HepG2 (cell line): ENCODE results near the gene SIRT5. TPM values are rescaled to one million over a fixed set of nuclear protein-coding genes. Genes with fewer than 3 reads are reported as not detected.
A peak's percentile ranks its signal among the peaks of the same experiment; 100 is the strongest.

Experiments used
- BRF2 ChIP-seq: sonication (generic); formaldehyde crosslinking; IDR thresholded peaks from 2 replicates; pipeline ENCODE4 v1.8.1; 2022; ENCODE audit warnings: mild to moderate bottlenecking, missing genetic modification reagents
- CHD2 ChIP-seq: IDR thresholded peaks from 2 replicates; pipeline ENCODE4 v1.6.1; 2011; ENCODE audit warnings: low read depth, low read length, improper control_type of control experiment
- CSRNP1 ChIP-seq: sonication (generic); formaldehyde crosslinking; IDR thresholded peaks from 2 replicates; pipeline ENCODE4 v1.8.1; 2023; ENCODE audit warnings: mild to moderate bottlenecking, missing genetic modification reagents
- FOXO1 ChIP-seq: sonication (generic); formaldehyde crosslinking; IDR thresholded peaks from 2 replicates; pipeline ENCODE4 v1.4.0; 2020; ENCODE audit warnings: missing genetic modification reagents
- HMGXB3 ChIP-seq: sonication (generic); formaldehyde crosslinking; IDR thresholded peaks from 2 replicates; pipeline ENCODE4 v1.4.0; 2020; ENCODE audit warnings: missing genetic modification reagents, borderline replicate concordance
- IKZF4 ChIP-seq: sonication (generic); formaldehyde crosslinking; IDR thresholded peaks from 2 replicates; pipeline ENCODE4 v1.5.1; 2020; ENCODE audit warnings: borderline replicate concordance, mild to moderate bottlenecking, low read depth, missing genetic modification reagents; ENCODE audit errors: not compliant biosample characterization
- IRX3 ChIP-seq: sonication (generic); formaldehyde crosslinking; IDR thresholded peaks from 2 replicates; pipeline ENCODE4 v1.8.1; 2023; ENCODE audit warnings: mild to moderate bottlenecking, low read depth, missing genetic modification reagents, borderline replicate concordance
- NFYC ChIP-seq: IDR thresholded peaks from 2 replicates; pipeline ENCODE4 v1.6.1; 2016; ENCODE audit warnings: missing genetic modification reagents, missing compliant biosample characterization
- SIN3A ChIP-seq: IDR thresholded peaks from 2 replicates; pipeline ENCODE4 v1.6.1; 2011; ENCODE audit warnings: low read depth, mild to moderate bottlenecking, control low read depth, low read length, borderline replicate concordance
- ZC3H13 ChIP-seq: sonication (generic); formaldehyde crosslinking; IDR thresholded peaks from 2 replicates; pipeline ENCODE4 v1.8.1; 2023; ENCODE audit warnings: mild to moderate bottlenecking, missing genetic modification reagents, moderate library complexity
- ZNF142 ChIP-seq: sonication (generic); formaldehyde crosslinking; IDR thresholded peaks from 2 replicates; pipeline ENCODE4 v1.4.0; 2020; ENCODE audit warnings: missing genetic modification reagents
- ZNF512 ChIP-seq: sonication (generic); formaldehyde crosslinking; IDR thresholded peaks from 2 replicates; pipeline ENCODE4 v1.4.0; 2020; ENCODE audit warnings: mild to moderate bottlenecking, missing genetic modification reagents
- ZNF589 ChIP-seq: sonication (generic); formaldehyde crosslinking; conservative IDR thresholded peaks from 2 replicates; pipeline ENCODE4 v1.8.0; 2022; ENCODE audit warnings: mild to moderate bottlenecking, moderate library complexity, missing genetic modification reagents
- polyA plus RNA-seq, 8 experiments: library from polyadenylated mRNA; depleted of rRNA in 3 of 8; stranded (reverse) in 7 of 8; unstranded in 1 of 8; fragments of >200 nt; fragmentation: Illumina TruSeq in 4 of 8; extraction: Trizol in 4 of 8; gene quantifications; 2 replicates each; pipeline versions ENCODE4 v1.2.1 to v1.2.3, GENCODE V29; 2011 to 2016; ENCODE audit warnings: low read depth in 4 of 8, missing spikeins in 1 of 8, mixed read lengths in 1 of 8; ENCODE audit not compliant: insufficient read depth in 1 of 8
- total RNA-seq, 5 experiments: library from RNA; depleted of rRNA; stranded (reverse); fragments of >200 nt; fragmentation: Illumina TruSeq; extraction: Trizol; gene quantifications; 2 replicates each; pipeline ENCODE4 v1.2.3, GENCODE V29; 2016; ENCODE audit warnings: low read depth in 1 of 5

Gene SIRT5
- total and polyA plus RNA-seq, 2 of the 13 experiments (the other 11 are each of a cell fraction or from before 2014, with no cell fraction given), result 14.1 to 16.6 TPM

GRCh38 chr6:13574149-13574570 is 241 bp upstream of the SIRT5 start (continued):
- peak; percentile 15; the same call in 1 of the 2 replicates for TF ChIP-seq CSRNP1
- peak; percentile 29; the same call in 1 of the 2 replicates for TF ChIP-seq BRF2 (CRISPR knock-in tag)
- TF ChIP-seq ZNF142 (CRISPR knock-in tag), result no peak
- no peak for TF ChIP-seq HMGXB3
- TF ChIP-seq FOXO1 (CRISPR knock-in tag), result peak; percentile 28; the same call in 1 of the 2 replicates
- peak; percentile 53; the same call in 1 of the 2 replicates for TF ChIP-seq NFYC
- peak; percentile 98 for TF ChIP-seq CHD2
- TF ChIP-seq ZC3H13 (CRISPR knock-in tag), result no peak
- peak; percentile 86 for TF ChIP-seq IKZF4
- TF ChIP-seq ZNF512 (CRISPR knock-in tag), result no peak
- peak; percentile 10 for TF ChIP-seq IRX3 (CRISPR knock-in tag)
- TF ChIP-seq ZNF589 (CRISPR knock-in tag), result peak; percentile 30; the same call in 1 of the 2 replicates
- no peak for TF ChIP-seq SIN3A
